ENCODE measurements around the gene GPC1. TPM values are rescaled to one million over a fixed set of nuclear protein-coding genes. Genes with fewer than 3 reads are reported as not detected.

The GPC1 gene
- total RNA-seq, 2 donors from 2014 or later, result 80.7 to 447 TPM

DNA sequence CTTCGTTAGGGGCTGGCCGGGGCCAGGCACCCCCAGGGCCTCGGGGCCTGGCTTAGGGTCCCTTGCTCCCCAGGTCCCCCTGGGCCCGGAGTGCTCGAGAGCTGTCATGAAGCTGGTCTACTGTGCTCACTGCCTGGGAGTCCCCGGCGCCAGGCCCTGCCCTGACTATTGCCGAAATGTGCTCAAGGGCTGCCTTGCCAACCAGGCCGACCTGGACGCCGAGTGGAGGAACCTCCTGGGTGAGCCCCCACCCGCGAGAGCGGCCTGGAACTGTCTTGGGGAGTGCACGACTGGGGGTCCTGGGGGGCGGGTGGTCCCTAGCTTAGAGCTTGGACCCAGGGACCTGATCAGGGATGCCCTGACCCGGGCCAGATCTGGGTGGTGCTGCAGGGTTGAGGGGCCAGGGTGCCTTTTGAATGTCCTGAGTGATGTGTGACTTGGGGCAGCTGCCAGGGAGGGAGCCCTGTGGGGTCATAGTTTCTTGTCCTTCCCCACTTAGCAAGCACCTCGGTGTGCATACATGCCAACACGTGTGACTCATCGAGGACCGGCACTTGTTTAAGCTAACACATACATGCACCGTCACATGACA lies 27.9 kb downstream of the GPC1 start:
- peak; percentile 3 for DNase-seq (ENCODE audit: low spot score)
- 93% methylated on average over 15 of the region's 22 CpGs for WGBS
- Histone ChIP-seq H3K36me3 (no peaks in the 10 kb centered on the region), H3K4me3 (no peak overlapping the region), H3K9me3 (no peaks in the 10 kb centered on the region), H3K27ac (no peak overlapping the region), H3K4me1 (replicated peaks) (no peaks in the 10 kb centered on the region), H3K27me3 (replicated peaks; ENCODE audit: insufficient read depth) (no peaks in the 10 kb centered on the region)
- TF ChIP-seq, protein P1, sequence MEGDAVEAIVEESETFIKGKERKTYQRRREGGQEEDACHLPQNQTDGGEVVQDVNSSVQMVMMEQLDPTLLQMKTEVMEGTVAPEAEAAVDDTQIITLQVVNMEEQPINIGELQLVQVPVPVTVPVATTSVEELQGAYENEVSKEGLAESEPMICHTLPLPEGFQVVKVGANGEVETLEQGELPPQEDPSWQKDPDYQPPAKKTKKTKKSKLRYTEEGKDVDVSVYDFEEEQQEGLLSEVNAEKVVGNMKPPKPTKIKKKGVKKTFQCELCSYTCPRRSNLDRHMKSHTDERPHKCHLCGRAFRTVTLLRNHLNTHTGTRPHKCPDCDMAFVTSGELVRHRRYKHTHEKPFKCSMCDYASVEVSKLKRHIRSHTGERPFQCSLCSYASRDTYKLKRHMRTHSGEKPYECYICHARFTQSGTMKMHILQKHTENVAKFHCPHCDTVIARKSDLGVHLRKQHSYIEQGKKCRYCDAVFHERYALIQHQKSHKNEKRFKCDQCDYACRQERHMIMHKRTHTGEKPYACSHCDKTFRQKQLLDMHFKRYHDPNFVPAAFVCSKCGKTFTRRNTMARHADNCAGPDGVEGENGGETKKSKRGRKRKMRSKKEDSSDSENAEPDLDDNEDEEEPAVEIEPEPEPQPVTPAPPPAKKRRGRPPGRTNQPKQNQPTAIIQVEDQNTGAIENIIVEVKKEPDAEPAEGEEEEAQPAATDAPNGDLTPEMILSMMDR (IDR thresholded peaks at IDR 0.05), result no peak
- TF ChIP-seq POLR2A (IDR thresholded peaks at IDR 0.05) (no peak), POLR2AphosphoS5 (IDR thresholded peaks at IDR 0.05) (no peak)
- intact Hi-C loops (cut with DNase I), result no loop called here

DNA sequence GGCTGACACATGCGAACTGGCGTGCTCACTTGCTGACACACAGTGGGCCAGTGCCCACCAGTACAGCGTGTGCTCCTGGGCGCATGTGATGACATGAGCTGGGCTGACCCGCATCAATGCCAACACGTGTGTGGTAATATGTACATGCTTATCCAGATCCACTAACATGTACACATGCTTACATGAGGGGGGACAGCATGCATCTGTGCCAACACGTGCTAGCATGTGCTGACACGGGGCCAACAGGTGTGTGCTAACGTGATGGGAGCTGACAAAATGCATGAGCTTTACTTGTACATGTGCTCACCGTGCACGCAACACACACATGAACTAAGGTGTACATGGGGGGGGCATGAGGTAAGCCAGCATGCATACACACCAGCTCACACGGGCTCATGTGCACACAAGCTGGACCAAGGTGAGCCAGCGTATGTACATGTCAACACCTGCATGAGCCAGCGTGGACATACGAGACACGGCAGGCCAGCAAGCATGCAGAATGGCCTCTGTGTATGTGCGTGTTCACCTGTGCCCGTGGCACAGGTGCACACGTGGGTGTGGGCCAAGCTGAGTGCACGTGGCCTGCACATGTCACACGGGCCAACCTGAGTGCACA lies 28.5 kb downstream of the GPC1 start:
- H3K4me3 ChIP-seq, result no peak overlapping the region
- no peaks in the 10 kb centered on the region for H3K9me3 ChIP-seq
- WGBS, result 90% methylated on average over 21 of the region's 21 CpGs
- DNase-seq (ENCODE audit: low spot score), result peak; percentile 3
- H3K36me3 ChIP-seq, result no peaks in the 10 kb centered on the region
- no peaks in the 10 kb centered on the region for H3K4me1 ChIP-seq (replicated peaks)
- TF ChIP-seq POLR2A (IDR thresholded peaks at IDR 0.05), result no peak
- TF ChIP-seq POLR2AphosphoS5 (IDR thresholded peaks at IDR 0.05), result no peak
- TF ChIP-seq, protein P1 (IDR thresholded peaks at IDR 0.05), result no peak
- intact Hi-C loops (cut with DNase I), result no loop called here
- H3K27me3 ChIP-seq (replicated peaks; ENCODE audit: insufficient read depth), result no peaks in the 10 kb centered on the region
- no peak overlapping the region for H3K27ac ChIP-seq

DNA sequence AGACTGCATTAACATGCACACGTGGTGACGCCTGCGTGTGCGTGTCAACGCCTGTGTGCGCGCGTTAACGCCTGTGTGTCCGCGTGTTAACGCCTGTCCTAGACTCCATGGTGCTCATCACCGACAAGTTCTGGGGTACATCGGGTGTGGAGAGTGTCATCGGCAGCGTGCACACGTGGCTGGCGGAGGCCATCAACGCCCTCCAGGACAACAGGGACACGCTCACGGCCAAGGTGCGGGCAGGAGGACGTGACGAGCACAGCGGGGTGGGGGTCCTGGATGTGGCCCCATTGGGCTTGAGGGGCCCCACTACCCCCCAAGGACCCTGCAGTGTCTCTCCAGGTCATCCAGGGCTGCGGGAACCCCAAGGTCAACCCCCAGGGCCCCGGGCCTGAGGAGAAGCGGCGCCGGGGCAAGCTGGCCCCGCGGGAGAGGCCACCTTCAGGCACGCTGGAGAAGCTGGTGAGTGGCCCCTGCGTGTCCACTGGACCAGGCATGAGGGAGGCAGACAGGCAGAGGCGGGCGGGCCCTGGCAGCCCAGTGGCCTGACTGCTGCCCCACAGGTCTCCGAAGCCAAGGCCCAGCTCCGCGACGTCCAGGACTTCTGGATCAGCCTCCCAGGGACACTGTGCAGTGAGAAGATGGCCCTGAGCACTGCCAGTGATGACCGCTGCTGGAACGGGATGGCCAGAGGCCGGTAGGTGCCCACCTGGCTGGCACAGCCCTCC lies 29.2 kb downstream of the GPC1 start:
- H3K36me3 ChIP-seq, result no peaks in the 10 kb centered on the region
- no peak overlapping the region for H3K27ac ChIP-seq
- WGBS, result 83% methylated on average over 33 of the region's 43 CpGs
- H3K27me3 ChIP-seq (replicated peaks; ENCODE audit: insufficient read depth), result no peaks in the 10 kb centered on the region
- DNase-seq (ENCODE audit: low spot score), result peak; percentile 3
- H3K9me3 ChIP-seq, result no peaks in the 10 kb centered on the region
- intact Hi-C loops (cut with DNase I), result no loop called here
- no peak for TF ChIP-seq POLR2A (IDR thresholded peaks at IDR 0.05)
- TF ChIP-seq, protein P1 (IDR thresholded peaks at IDR 0.05), result no peak
- TF ChIP-seq POLR2AphosphoS5 (IDR thresholded peaks at IDR 0.05), result no peak
- H3K4me3 ChIP-seq, result no peak overlapping the region
- H3K4me1 ChIP-seq (replicated peaks), result no peaks in the 10 kb centered on the region

DNA sequence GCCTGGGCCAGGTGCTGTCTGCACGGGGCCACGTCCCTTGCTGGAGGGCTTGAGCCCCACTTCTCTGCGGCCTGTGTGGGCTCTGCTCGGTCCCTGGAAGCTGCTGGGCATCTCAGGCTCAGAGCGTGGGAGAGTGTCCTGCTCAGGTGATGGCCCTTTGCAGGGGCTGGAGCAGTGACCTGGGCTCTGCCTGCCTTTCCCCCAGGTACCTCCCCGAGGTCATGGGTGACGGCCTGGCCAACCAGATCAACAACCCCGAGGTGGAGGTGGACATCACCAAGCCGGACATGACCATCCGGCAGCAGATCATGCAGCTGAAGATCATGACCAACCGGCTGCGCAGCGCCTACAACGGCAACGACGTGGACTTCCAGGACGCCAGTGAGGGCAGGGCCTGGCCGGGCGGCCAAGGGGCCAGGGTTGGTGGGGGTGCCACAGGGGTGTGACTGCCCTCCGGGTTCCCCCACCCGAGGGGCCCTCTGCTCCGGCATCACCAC lies 29.9 kb downstream of the GPC1 start:
- TF ChIP-seq POLR2AphosphoS5 (IDR thresholded peaks at IDR 0.05) (no peak), POLR2A (IDR thresholded peaks at IDR 0.05) (no peak)
- TF ChIP-seq, protein P1 (IDR thresholded peaks at IDR 0.05), result no peak
- intact Hi-C loops (cut with DNase I), result no loop called here
- Histone ChIP-seq H3K4me3 (no peak overlapping the region), H3K4me1 (replicated peaks) (no peaks in the 10 kb centered on the region), H3K36me3 (no peaks in the 10 kb centered on the region), H3K9me3 (no peaks in the 10 kb centered on the region), H3K27me3 (replicated peaks; ENCODE audit: insufficient read depth) (no peaks in the 10 kb centered on the region), H3K27ac (no peak overlapping the region)
- peak; percentile 3 for DNase-seq (ENCODE audit: low spot score)
- 92% methylated on average over 22 of the region's 22 CpGs for WGBS
